HEK293T (cell line): ENCODE measurements around the gene KIF26B.

ENCODE experiments used
- ARNT ChIP-seq: fragments of 450-650 bp; IDR thresholded peaks from 2 replicates; pipeline ENCODE4 v1.6.1; 2017; ENCODE audit warnings: mild to moderate bottlenecking
- BHLHE40 ChIP-seq: fragments of 450-650 bp; IDR thresholded peaks from 2 replicates; pipeline ENCODE4 v1.6.1; 2016; ENCODE audit warnings: mild to moderate bottlenecking, moderate library complexity, borderline replicate concordance
- FOXK2 ChIP-seq: fragments of 450-650 bp; IDR thresholded peaks from 2 replicates; pipeline ENCODE4 v1.6.1; 2016; ENCODE audit warnings: mild to moderate bottlenecking
- HDGF ChIP-seq: fragments of 450-650 bp; IDR thresholded peaks from 2 replicates; pipeline ENCODE4 v1.6.1; 2017; ENCODE audit warnings: antibody characterized with exemption, borderline replicate concordance
- L3MBTL2 ChIP-seq: fragments of 450-650 bp; conservative IDR thresholded peaks from 2 replicates; pipeline ENCODE4 v1.6.1; 2016; ENCODE audit warnings: mild to moderate bottlenecking
- LEF1 ChIP-seq: fragments of 450-650 bp; IDR thresholded peaks from 2 replicates; pipeline ENCODE4 v1.6.1; 2017; ENCODE audit warnings: mild to moderate bottlenecking, borderline replicate concordance
- NFRKB ChIP-seq: fragments of 450-650 bp; IDR thresholded peaks from 2 replicates; pipeline ENCODE4 v1.6.1; 2016; ENCODE audit warnings: mild to moderate bottlenecking, moderate library complexity
- SP1 ChIP-seq: fragments of 450-650 bp; IDR thresholded peaks from 2 replicates; pipeline ENCODE4 v1.6.1; 2017
- SUZ12 ChIP-seq: fragments of 450-650 bp; IDR thresholded peaks from 2 replicates; pipeline ENCODE4 v1.6.1; 2016; ENCODE audit warnings: mild to moderate bottlenecking
- TARDBP ChIP-seq: fragments of 450-650 bp; IDR thresholded peaks from 2 replicates; pipeline ENCODE4 v1.6.1; 2016
- ZNF384 ChIP-seq: fragments of 450-650 bp; IDR thresholded peaks from 2 replicates; pipeline ENCODE4 v1.6.1; 2016
- TF ChIP-seq, protein P1 (sequence below): fragments of 450-650 bp; IDR thresholded peaks from 2 replicates; pipeline ENCODE4 v1.6.1; 2016

DNA sequence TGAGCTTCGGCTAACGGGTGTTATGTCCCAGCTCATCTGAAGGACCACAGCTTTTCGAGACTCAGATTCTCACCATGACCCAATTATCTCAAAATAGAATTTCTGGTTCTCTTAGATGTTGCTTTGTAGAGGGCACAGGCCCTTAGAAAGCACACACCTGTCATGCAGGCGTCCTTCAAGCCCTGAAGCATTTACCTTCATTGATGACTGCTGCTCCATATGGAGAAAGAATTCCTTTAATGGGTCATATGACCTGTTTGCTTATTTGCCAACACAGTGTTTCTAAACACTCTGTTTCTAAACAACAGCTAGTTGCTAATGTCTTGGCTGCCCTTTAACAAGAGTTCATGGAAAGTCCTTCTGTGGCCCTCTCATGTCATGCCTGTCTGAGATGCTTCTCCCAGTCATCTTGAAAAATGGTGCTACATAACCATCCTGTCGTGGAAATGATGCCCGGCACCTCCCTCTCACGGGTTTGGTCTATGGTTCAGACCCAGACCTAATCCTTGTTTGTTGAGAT is 495.7 kb downstream of the KIF26B start:
- TF ChIP-seq TARDBP = no peak
- no peak for TF ChIP-seq FOXK2
- no peak for TF ChIP-seq ARNT
- TF ChIP-seq HDGF = no peak
- no peak for TF ChIP-seq LEF1
- no peak for TF ChIP-seq SP1
- TF ChIP-seq NFRKB = no peak
- TF ChIP-seq ZNF384 = no peak
- TF ChIP-seq BHLHE40 = no peak
- TF ChIP-seq SUZ12 = no peak
- TF ChIP-seq L3MBTL2 = no peak
- TF ChIP-seq, protein P1, sequence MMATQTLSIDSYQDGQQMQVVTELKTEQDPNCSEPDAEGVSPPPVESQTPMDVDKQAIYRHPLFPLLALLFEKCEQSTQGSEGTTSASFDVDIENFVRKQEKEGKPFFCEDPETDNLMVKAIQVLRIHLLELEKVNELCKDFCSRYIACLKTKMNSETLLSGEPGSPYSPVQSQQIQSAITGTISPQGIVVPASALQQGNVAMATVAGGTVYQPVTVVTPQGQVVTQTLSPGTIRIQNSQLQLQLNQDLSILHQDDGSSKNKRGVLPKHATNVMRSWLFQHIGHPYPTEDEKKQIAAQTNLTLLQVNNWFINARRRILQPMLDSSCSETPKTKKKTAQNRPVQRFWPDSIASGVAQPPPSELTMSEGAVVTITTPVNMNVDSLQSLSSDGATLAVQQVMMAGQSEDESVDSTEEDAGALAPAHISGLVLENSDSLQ = no peak
